ENCODE measurements around the gene LMBR1L.
"Not testable (repeated sequence)": the region's sequence is repeated elsewhere in the genome, so short reads cannot be mapped to it uniquely, and the experiment has no call there.

Gene LMBR1L, protein sequence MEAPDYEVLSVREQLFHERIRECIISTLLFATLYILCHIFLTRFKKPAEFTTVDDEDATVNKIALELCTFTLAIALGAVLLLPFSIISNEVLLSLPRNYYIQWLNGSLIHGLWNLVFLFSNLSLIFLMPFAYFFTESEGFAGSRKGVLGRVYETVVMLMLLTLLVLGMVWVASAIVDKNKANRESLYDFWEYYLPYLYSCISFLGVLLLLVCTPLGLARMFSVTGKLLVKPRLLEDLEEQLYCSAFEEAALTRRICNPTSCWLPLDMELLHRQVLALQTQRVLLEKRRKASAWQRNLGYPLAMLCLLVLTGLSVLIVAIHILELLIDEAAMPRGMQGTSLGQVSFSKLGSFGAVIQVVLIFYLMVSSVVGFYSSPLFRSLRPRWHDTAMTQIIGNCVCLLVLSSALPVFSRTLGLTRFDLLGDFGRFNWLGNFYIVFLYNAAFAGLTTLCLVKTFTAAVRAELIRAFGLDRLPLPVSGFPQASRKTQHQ

DNA sequence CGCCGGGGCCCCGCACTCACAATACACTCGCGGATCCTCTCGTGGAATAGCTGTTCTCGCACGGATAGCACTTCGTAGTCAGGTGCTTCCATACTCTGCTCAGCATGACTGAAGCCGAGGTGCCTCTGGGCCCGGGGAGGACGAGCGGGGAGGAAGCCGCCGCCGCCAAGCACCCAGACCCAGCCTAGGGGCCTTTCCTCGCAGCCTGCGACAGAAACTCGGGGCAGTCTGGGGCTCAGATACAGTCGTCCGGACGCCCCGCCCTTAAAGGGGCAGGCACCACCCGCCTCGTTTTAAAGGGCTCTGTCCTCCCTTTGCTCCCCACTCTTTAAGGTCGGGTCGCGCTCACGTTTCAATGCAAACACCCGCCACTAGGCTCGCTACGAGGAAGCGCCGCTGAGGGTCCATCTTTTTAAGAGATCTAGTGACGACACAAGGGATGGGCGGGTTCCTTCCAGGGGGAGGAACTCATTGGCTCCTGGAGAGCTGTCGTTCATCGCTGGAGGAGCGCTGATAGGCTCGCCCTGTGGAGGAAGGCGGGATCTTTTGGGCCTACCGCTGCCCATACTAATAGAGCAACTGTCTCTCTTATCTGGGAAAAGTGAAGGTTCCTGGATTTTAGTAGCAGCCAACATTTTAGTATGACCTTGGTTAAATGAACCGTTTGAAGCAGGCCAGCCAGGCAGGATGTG is at the start of gene LMBR1L:
Gene LMBR1L, minus strand, starts transcription at position 384 of the 692 bp plus-strand sequence. Its CDS starts 292 bp downstream, at position 92.
- DNase-seq (ENCODE audit: low read depth in 3 of 3): peak; percentile 69 to 93 (median 89)

DNA sequence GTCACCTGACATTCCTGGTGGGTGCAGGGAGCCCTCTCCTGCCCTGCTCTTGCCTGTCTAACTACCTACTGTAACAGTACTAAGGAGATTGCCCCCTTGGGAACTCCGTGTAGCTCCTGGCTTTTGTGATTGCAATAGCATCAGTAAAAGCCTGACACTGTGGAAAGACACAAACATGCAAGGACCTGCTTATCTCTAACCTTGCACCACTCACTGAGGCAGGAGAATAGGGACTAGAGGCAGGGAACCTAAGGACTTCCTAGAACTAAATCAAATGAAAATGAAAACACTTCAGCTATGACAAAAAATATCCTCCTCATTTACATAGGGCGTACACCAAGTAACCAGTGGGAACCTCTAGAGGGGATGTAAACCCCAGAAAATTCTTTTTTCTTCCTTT is 49.8 kb upstream of the LMBR1L start:
- DNase-seq (ENCODE audit: low read depth in 3 of 3): no peak

DNA sequence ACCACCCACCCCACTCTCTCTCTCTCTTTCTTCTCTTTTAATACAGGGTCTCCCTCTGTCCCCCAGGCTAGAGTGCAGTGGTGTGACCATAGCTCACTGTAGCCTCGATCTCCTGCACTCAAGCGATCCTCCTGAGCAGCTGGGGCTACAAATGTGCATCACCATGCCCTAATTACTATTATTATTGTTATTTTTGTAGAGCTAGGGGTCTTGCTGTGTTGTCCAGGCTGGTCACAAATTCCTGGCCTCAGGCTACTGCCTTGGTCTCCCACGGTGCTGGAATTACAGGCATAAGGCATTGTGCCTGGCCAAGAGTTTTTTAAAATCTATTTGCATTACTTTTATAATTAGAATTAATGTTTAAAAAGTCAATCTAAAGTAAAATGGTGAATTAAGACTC is 43.6 kb upstream of the LMBR1L start:
- DNase-seq (ENCODE audit: low read depth in 3 of 3): no peak

DNA sequence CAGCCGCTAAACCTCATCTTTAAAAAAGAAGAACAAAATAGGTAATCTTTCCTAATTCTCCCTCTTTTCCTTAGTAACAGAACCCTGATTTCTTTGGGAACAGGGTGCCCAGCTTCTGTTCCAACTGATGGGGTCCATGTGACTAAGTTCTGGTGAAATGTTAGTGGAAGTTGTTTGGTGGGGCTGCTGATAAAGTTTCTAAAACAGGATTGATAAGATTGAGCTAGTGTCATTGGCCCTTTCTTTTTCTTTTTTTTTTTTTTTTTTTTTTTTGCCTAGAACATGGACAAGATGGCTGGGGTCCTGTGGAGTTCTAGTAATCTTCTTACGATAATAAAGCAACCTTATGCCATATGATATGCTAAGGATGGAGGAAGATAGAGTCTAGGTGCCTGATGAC is 36.7 kb upstream of the LMBR1L start:
- no peak for DNase-seq (ENCODE audit: low read depth in 3 of 3)

DNA sequence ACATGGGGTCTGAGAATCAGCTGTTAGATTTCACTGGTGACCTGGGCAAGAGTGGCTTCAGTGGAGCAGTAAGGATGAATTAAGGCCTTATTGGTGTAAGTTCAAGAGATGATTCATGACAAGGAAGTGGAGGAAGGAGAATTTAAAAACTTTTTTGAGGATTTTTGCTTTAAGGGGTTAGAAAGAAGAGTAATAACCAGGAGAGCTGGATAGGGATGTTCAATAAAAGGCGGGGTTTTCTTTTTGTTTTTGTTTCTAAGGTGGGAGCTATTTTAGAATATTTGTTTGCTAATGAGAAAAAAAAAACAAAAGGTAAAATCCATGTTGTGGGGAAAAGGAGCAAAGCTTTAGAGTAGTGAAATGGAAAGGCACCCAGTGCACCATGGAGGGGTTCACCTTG is 35.8 kb upstream of the LMBR1L start:
- DNase-seq (ENCODE audit: low read depth in 3 of 3): no peak

DNA sequence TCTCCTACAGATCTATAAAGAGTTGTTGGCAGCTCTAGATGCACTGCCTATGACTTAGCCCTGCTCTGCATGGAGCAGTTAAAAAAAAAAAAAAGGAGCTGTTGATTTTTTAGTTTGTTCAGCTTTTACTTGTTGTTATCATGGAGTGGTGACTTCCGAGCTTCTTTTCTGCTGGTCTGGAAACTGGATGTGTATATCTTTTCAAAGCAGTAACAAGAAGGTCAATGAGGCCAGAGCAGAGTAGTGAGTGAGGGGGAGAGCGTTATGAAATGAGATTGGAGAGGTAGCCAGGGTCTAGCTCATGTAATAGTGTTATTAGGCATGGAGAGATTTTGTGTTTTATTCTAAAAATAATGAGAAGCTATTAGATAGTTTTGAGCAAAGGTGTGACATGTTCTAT is 33.7 kb upstream of the LMBR1L start:
- DNase-seq (ENCODE audit: low read depth in 3 of 3): no peak

DNA sequence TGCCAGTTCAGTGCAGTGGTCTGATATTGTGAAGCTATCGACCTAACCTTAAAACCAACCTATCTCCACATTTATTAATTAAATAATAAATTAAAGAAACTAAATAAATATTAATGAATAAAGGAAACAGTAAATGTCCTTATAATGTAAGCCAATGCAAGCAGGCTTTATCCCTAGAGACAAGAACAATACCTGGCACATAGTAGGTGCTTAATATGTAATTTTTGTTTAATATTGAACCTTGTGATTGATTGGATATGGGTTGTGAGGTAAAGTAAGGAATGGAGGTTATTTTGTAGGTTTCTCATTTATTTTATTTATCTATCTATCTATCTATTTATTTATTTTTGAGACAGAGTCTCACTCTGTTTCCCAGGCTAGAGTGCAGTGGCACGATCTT is 28.4 kb upstream of the LMBR1L start:
- DNase-seq (ENCODE audit: low read depth in 3 of 3): no peak

DNA sequence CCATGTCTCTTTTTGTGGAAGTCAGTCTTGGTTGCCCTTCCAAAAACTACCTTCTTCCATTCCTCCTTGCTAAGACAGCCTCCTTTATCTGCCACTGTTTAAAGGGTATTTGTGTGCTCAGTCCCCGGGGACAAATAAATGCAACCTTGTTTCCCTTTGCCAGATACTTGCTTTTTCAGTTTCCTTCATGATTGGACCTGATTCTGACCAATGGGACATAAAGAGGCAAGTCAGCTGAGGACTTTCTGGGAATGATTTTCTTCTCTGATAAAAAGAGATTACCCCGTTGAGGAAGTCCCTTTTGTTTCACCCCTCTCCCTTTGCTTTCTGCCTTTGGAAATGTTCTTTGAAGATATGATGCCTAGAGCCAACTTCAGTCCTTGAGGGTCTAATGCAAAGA is 27.9 kb upstream of the LMBR1L start:
- no peak for DNase-seq (ENCODE audit: low read depth in 3 of 3)

DNA sequence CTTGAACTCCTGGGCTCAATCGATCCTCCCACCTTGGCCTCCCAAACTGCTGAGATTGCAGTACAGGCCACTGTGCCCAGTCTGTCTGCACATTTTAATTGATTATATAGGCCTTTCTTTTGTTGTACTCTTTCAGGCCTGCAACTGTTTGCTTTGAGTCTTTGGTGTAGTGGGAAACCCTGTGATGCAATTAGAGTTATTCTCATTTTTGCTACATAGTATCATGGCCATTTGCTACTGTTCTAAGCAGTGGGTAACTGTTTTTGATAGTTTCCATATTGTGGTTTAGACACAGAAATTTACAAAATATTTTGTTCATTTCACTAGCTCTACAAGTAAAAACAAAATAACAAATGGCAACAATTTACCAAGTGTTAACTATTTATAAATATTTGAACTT is 26.8 kb upstream of the LMBR1L start:
- no peak for DNase-seq (ENCODE audit: low read depth in 3 of 3)

DNA sequence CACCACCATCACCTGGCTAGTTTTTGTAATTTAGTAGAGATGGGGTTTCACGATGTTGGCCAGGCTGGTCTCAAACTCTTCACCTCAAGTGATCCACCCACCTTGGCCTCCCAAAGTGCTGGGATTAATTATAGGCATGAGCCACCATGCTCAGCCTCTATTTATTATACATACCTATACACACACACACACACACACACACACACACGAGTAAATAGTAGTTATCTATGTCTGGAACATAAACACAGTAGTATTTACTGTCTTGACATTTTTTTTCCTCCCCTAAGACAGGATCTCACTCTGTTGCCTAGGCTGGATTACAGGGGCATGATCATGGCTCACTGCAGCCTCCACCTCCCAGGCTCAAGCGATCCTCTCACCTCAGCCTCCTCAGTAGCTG is 26.4 kb upstream of the LMBR1L start:
- not testable (repeated sequence) for DNase-seq (ENCODE audit: low read depth in 3 of 3)

DNA sequence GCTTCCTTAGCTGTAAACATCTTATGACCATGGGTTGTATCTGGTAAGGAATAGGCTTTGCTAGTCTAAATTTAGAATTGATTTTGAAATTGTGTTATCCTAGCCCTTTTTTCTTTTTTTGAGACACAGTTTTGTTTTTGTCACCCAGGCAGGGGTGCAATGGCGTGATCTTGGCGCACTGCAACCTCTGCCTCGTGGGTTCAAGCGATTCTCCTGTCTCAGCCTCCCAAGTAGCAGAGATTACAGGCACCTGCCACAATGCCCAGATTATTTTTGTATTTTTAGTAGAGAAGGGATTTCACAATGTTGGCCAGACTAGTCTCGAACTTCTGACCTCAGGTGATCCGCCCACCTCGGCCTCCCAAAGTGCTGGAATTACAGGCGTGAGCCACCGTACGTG is 22.9 kb upstream of the LMBR1L start:
- DNase-seq (ENCODE audit: low read depth in 3 of 3): no peak

DNA sequence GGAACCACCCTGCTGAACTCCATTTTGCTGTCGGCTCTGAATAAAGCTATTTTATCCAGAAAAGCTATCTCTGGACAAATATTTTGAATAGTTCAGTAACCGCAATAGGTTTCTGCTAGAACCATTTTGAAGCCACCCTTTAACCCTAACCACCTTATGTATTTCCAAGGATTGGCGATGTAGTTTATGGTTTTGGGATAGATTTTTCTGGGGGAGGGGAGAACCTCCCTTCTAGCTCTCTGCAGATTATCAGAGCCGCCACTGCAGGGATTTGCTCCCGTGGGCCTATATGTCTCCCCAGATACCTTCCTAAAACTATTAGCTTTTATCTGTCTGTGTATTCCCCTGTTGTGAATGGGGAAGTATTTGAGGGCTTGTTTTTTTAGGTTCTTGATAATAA is 22.4 kb upstream of the LMBR1L start:
- no peak for DNase-seq (ENCODE audit: low read depth in 3 of 3)

DNA sequence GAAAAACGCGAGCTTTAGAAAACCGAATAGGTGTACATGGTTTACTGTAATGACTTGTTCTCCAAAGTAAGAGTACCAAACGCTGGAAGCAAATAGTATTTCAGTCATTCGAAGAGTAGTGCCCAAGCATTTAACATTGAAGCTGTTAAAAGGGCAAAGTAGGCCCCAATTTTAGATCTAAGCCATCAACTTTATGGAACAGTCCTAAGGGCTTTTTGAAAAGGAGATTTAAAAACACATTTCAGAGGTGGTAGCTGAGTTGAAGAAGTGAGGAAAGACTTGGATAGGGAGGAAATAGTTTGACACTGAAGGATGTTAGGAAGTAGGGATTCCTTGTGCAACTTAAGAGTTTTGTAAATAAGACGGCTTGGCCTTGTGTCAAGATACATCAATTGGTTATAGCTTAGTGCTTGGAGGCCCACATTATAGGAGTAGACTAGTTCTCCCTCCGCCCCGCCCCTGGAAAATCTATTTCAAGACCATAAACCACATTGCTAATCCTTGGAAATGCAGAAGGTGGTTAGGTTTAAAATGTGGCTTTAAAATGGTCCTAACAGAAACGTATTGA is 21.3 kb upstream of the LMBR1L start:
- no peak for DNase-seq (ENCODE audit: low read depth in 3 of 3)

DNA sequence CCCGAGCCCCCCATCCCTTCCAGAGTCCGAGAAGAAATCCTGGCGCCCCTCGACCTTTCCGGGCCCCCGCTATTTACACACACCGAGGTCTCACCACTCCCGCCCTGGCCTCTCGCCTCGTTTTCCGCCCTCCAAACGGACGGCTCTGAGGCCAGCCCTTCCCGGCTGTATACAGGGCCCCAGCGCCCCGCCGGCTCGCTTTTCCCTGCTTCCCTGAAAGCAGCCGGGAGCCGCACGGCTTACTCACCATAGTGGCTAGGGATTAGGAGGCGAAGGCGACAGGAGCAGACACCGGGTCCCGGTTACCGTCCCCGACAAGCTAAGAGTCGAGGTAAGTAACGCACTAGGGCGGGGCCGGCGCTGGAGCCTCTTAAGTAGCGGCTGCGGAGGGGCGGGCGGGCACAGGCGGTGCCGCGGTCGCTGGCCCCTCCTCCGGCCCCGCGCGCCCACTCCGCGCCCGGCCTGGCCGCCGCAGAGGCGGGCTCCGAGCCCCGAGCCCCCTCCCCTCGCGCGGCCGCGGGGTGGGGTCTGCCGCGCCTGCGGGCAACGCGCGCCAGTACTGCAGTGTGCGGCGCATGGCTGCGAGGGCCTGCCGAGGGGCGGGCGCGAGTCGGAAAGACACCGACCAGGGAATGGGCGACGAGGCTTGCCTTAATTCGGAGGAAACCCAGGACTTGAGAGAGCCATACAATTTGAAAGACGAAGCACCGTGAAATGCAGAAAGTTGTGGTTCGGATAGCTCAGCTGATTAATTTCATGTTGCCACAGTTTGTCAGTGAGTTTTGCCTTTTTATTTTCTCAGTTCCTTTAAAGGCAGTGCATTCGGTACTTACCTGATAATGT is 20.6 kb upstream of the LMBR1L start, which contains the start of gene TUBA1B:
Gene TUBA1B, minus strand, starts transcription at position 345 of the 843 bp plus-strand sequence. Its CDS starts 95 bp downstream, at position 250.
- peak; percentile 81 to 87 (median 86) for DNase-seq (ENCODE audit: low read depth in 3 of 3)

DNA sequence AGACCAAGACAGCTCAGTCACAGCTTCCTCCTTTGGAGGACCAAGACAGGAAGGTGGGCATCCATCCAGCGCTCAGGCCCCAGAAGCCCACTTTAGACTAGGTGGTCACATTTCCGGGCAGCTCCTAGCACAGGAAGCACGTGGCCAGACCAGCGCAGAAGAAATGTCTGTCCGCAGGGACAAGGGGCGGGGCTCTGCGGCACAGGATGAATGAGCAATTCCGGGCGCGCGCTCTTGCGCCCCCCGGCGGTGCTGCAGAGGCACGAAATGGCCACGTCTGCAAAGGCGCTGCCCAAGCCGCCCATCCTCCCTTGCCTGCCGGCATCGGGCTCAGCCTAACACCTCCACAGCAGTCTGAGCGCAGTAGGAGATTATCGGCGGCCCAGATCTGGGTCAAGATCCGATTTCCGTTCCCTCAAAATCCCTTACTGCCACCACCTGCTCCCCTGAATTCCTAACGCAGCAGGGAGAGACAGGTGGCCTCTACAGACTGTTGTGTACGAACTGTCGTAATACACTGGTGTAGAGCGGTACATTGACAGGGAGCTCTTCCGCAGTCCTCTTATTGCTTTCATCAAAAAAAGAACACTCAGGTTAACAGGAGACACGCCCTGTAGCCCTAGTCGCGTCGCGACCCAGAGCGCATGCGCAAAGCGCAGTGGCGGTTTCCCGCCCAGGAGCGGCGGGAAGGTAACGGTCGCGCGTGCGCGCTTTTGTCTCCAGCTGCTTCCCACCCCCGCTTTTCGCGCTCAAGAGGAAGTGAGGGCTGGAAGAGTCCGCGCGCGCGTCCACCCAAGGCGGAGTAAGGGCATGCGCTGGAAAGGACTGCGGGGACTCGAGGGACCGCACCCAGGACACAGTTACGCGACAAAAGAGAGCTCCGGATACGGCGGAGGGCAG is 19.8 kb upstream of the LMBR1L start:
- DNase-seq (ENCODE audit: low read depth in 3 of 3): peak; percentile 82 to 92 (median 88)

DNA sequence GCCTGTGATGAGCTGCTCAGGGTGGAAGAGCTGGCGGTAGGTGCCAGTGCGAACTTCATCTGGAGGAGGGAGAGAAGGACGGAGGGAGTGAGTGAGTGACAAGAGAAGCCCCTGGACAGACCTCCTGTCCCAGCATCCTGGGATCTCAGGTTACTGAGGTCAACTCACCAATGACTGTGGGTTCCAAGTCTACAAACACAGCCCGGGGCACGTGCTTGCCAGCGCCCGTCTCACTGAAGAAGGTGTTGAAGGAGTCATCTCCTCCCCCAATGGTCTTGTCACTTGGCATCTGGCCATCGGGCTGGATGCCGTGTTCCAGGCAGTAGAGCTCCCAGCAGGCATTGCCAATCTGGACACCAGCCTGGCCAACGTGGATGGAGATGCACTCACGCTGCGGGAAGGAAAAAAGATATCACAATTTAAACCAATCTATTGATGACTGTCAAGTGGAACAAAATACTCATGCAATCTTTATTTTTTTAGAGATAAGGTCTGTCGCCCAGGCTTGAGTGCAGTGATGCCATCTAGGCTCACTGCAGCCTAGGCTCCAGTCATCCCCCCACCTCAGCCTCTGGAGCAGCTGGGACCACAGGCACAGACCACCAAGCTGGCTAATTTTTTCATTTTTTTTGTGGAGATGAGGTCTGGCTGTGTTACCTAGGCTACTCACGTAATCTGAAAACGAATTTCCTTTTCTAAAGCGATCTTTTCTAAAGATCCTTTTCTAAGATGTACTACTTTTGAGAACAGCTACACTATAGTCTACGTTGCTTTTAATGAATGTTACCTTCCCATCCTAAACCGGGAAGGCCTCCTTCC is 18.9 kb upstream of the LMBR1L start:
- DNase-seq (ENCODE audit: low read depth in 3 of 3): no peak

DNA sequence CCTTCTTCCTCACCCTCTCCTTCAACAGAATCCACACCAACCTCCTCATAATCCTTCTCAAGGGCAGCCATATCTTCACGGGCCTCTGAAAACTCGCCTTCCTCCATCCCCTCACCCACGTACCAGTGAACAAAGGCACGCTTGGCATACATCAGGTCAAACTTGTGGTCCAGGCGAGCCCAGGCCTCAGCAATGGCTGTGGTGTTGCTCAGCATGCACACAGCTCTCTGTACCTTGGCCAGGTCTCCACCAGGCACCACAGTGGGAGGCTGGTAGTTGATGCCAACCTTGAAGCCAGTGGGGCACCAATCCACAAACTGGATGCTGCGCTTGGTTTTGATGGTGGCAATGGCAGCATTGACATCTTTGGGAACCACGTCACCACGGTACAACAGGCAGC is 17.3 kb upstream of the LMBR1L start:
- not testable (repeated sequence) for DNase-seq (ENCODE audit: low read depth in 3 of 3)

DNA sequence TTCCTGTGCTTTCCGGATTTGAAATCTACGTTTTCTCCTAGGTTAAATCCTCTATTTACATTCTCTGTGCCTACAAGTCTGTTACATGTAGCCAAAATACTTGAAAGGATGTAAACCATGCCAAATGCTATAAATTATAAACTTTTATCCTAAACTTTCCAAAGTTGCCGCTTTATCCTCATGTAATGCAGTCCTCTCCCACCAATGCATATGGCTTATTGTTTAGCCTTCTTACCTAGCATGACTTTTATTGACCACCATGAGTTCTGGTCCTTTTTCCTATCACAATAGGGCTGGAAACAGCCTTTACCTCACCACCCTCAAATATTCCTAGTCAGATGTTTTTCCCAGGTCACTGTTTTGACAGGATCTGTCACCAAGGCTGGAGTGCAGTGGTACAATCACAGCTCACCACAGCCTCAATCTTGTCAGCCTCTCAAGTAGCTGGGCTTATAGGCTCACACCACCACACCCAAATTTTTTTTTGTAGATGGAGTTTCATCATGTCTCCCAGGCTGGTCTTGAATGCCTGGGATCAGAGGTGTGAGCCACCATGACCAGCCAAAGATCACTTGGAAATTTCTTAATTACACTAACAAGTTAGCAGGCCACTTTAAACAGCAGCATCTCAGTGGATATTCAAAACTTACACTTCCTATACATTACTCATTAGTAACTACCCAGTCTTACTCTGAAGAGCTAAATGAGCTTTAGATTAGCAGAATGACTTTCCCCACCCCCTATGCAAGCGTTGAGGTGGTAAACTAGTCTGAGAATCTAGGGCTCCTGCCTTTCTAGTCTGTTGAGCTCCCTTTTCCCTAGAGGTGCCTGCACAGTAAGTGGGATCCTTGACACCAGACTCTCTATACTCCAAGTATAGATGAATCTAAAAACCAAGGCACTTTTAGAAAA is 16.5 kb upstream of the LMBR1L start:
- DNase-seq (ENCODE audit: low read depth in 3 of 3): no peak

Measured in stimulated activated CD4-positive, alpha-beta T cell treated with anti-CD3 and anti-CD28 coated beads, TNF-alpha, amount 100 ng/mL, for 4 hours (primary cell).